B cell (primary cell): ENCODE data around the gene DPH3. TPM values are rescaled to one million over a fixed set of nuclear protein-coding genes. Genes with fewer than 3 reads are reported as not detected.

Source experiments
- ATAC-seq: fragments of 200-7000 bp; cut with Tn5 transposase; one replicate; pipeline ENCODE4 v1.10.0; 2021; ENCODE audit warnings: low read depth, mild to moderate bottlenecking, moderate number of reproducible peaks, moderate library complexity
- CTCF ChIA-PET: fragments of 350-600 bp; sonication (Branson Sonifier 250); formaldehyde crosslinking; loops from one replicate; lab custom pipeline; 2021; ENCODE audit warnings: antibody characterized with exemption, inconsistent platforms; lab: Charles Lee
- POLR2A ChIA-PET: fragments of 350-600 bp; sonication (Branson Sonifier 250); formaldehyde crosslinking; loops from one replicate; lab custom pipeline; 2021; ENCODE audit warnings: antibody characterized with exemption; lab: Charles Lee
- DNase-seq: peaks from one replicate; pipeline ENCODE4 v3.0.0; 2013
- H2AFZ ChIP-seq: 2 replicates; pipeline ENCODE4 v1.6.1; 2012; ENCODE audit warnings: mild to moderate bottlenecking, low read depth, low read length; ENCODE audit not compliant: insufficient read depth, poor library complexity, severe bottlenecking
- H3K27ac ChIP-seq, 2 donors: 1 replicate in 1 of 2; 2 replicates in 1 of 2; pipeline ENCODE4 v1.5.1; 2012 to 2013; ENCODE audit warnings: low read length in 2 of 2, mild to moderate bottlenecking in 2 of 2, moderate library complexity in 1 of 2
- H3K27me3 ChIP-seq, 4 experiments: fragments of 200-600 bp in 1 of 4; sonication (generic) in 1 of 4; replicated peaks in 1 of 4; 1 replicate in 2 of 4; 2 replicates in 2 of 4; pipeline versions ENCODE4 v1.6.1 to v1.7.0; 2013 to 2016; ENCODE audit warnings: low read length in 3 of 4, mild to moderate bottlenecking in 2 of 4, mixed read lengths in 1 of 4, moderate library complexity in 1 of 4; ENCODE audit not compliant: insufficient read depth in 4 of 4, control insufficient read depth in 3 of 4; ENCODE audit errors: control extremely low read depth in 1 of 4
- H3K36me3 ChIP-seq, 2 experiments: replicated peaks in 1 of 2; 1 replicate in 1 of 2; 2 replicates in 1 of 2; pipeline versions ENCODE4 v1.6.1 to v1.7.1; 2013; ENCODE audit warnings: low read length in 1 of 2; ENCODE audit not compliant: insufficient read depth in 2 of 2, control insufficient read depth in 1 of 2; ENCODE audit errors: control extremely low read depth in 1 of 2, extremely low read depth in 1 of 2
- H3K4me1 ChIP-seq, 2 donors: fragments of 200-600 bp in 1 of 2; sonication (generic) in 1 of 2; 1 replicate in 1 of 2; 2 replicates in 1 of 2; pipeline versions ENCODE4 v1.5.1 to v1.6.1; 2013 to 2017; ENCODE audit warnings: low read length in 2 of 2; ENCODE audit not compliant: control insufficient read depth in 2 of 2, insufficient read depth in 2 of 2
- H3K4me2 ChIP-seq: replicated peaks from 2 replicates; pipeline ENCODE3; 2012; ENCODE audit warnings: mild to moderate bottlenecking, low read depth, low read length; ENCODE audit not compliant: poor library complexity, severe bottlenecking
- H3K4me3 ChIP-seq, 5 experiments: fragments of 200-600 bp in 1 of 5; sonication (generic) in 1 of 5; 1 replicate in 3 of 5; 2 replicates in 2 of 5; pipeline versions ENCODE4 v1.5.1 to v1.7.0; 2011 to 2016; ENCODE audit warnings: low read length in 4 of 5, mild to moderate bottlenecking in 4 of 5, low read depth in 2 of 5, control low read depth in 1 of 5, moderate library complexity in 1 of 5; ENCODE audit not compliant: insufficient read depth in 1 of 5; ENCODE audit errors: control extremely low read depth in 1 of 5, extremely low read depth in 1 of 5
- H3K79me2 ChIP-seq: fragments of 200-600 bp; sonication (generic); one replicate; pipeline ENCODE4 v1.6.0; 2016; ENCODE audit warnings: low read length; ENCODE audit not compliant: control insufficient read depth, insufficient read depth
- H3K9ac ChIP-seq: fragments of 200-600 bp; sonication (generic); 2 replicates; pipeline ENCODE4 v1.6.1; 2017; ENCODE audit warnings: mild to moderate bottlenecking, low read length, moderate library complexity
- H3K9me3 ChIP-seq, 3 donors: one replicate each; pipeline versions ENCODE4 v1.6.1 to v1.7.1; 2013; ENCODE audit warnings: low read length in 2 of 3; ENCODE audit not compliant: control insufficient read depth in 2 of 3, insufficient read depth in 1 of 3; ENCODE audit errors: control extremely low read depth in 1 of 3
- H4K20me1 ChIP-seq: 2 replicates; pipeline ENCODE4 v1.6.0; 2012; ENCODE audit warnings: mild to moderate bottlenecking, low read length; ENCODE audit not compliant: insufficient read depth, control insufficient read depth, poor library complexity, severe bottlenecking
- H3K27ac Mint-ChIP-seq: one replicate; pipeline ENCODE4 v1.8.0; 2021; ENCODE audit warnings: mixed read lengths
- H3K27me3 Mint-ChIP-seq: one replicate; pipeline ENCODE4 v1.8.0; 2021; ENCODE audit warnings: mixed read lengths
- H3K4me1 Mint-ChIP-seq: one replicate; pipeline ENCODE4 v1.8.0; 2021; ENCODE audit warnings: mixed read lengths
- H3K4me3 Mint-ChIP-seq: one replicate; pipeline ENCODE4 v1.8.0; 2021; ENCODE audit warnings: mixed read lengths
- H3K9me3 Mint-ChIP-seq: one replicate; pipeline ENCODE4 v1.8.0; 2022; ENCODE audit warnings: mixed read lengths; ENCODE audit not compliant: insufficient read depth
- CTCF ChIP-seq: fragments of 200-600 bp; IDR thresholded peaks from one replicate; pipeline ENCODE4 v1.8.0; 2022; ENCODE audit warnings: antibody characterized with exemption, mild to moderate bottlenecking
- EZH2 ChIP-seq: IDR thresholded peaks from 2 replicates; pipeline ENCODE4 v1.6.1; 2012; ENCODE audit warnings: borderline replicate concordance, low read depth, mild to moderate bottlenecking, moderate library complexity, low read length; ENCODE audit not compliant: insufficient read depth, poor library complexity, severe bottlenecking
- WGBS: methylation state at CpG from one replicate; pipeline ENCODE4 v1.1.5; 2013; ENCODE audit warnings: missing lambda C conversion rate; ENCODE audit not compliant: insufficient coverage; 5-methylcytosine and 5-hydroxymethylcytosine counted together
- intact Hi-C: fragments of 100-400 bp; cut with micrococcal nuclease; formaldehyde crosslinking; loops from one replicate; pipeline ENCODE4 v1.10.0; 2022
- polyA plus RNA-seq: library from polyadenylated mRNA; depleted of rRNA; stranded (reverse); fragments of >200 nt; gene quantifications from 2 replicates; pipeline ENCODE4 v1.2.3, GENCODE V29; 2012
- total RNA-seq, 2 donors: library from RNA; stranded (reverse); fragments of 120-200 nt in 1 of 2; gene quantifications; 1 replicate in 1 of 2; 2 replicates in 1 of 2; pipeline versions ENCODE4 v1.2.3 to v1.2.4, GENCODE V29; 2013 to 2022

The DPH3 gene
- total and polyA plus RNA-seq, 2 donors (not counting 1 experiment from before 2014, with no cell fraction given), result 7.4 to 12.9 TPM

- Histone ChIP-seq H3K36me3 (peaks cover 0 to 4% of the 10 kb centered on the region in 2 experiments), H2AFZ (no peak overlapping the region), H4K20me1 (no peaks in the 10 kb centered on the region), H3K79me2 (no peaks in the 10 kb centered on the region), H3K9ac (no peak overlapping the region), H3K27me3 (no peaks in the 10 kb centered on the region), H3K4me1 (peaks cover 16 to 20% of the 10 kb centered on the region in 2 donors), H3K27ac (no peak overlapping the region), H3K4me3 (no peak overlapping the region), H3K4me2 (no peak overlapping the region), H3K9me3 (no peaks in the 10 kb centered on the region)
- H3K27me3 Mint-ChIP-seq, result no peaks in the 10 kb centered on the region
- ChIA-PET POLR2A (no interaction called here), CTCF (interaction anchor here (1.4 to 2.4 kb wide), 4 partner anchors 17 to 243 kb away, joined by 3 to 10 read pairs (median 4); no protein-coding TSS in a partner anchor)
- DNase-seq (no peak), ATAC-seq (no peak)
- WGBS, result 93% methylated on average over 2 of the region's 5 CpGs
- H3K4me1 Mint-ChIP-seq, result peaks cover 25% of the 10 kb centered on the region
- H3K27ac Mint-ChIP-seq, result no peak overlapping the region
- H3K4me3 Mint-ChIP-seq, result no peak overlapping the region
- intact Hi-C loops, result no loop called here
- TF ChIP-seq CTCF (no peak), EZH2 (no peak)
- H3K9me3 Mint-ChIP-seq, result no peaks in the 10 kb centered on the region
These were observed 43.2 kb upstream of the DPH3 start for GRCh38 chr3:16307832-16308531.

- Mint-ChIP-seq H3K4me1 (peaks cover 35% of the 10 kb centered on the region), H3K27ac (no peak overlapping the region), H3K9me3 (no peaks in the 10 kb centered on the region), H3K27me3 (no peaks in the 10 kb centered on the region), H3K4me3 (no peak overlapping the region)
- Histone ChIP-seq H3K4me1 (peaks cover 20 to 24% of the 10 kb centered on the region in 2 donors), H3K36me3 (peaks cover 3 to 4% of the 10 kb centered on the region in 2 experiments), H3K79me2 (no peaks in the 10 kb centered on the region), H3K4me3 (no peak overlapping the region), H3K9me3 (no peaks in the 10 kb centered on the region), H3K4me2 (no peak overlapping the region), H3K9ac (no peak overlapping the region), H4K20me1 (no peaks in the 10 kb centered on the region), H3K27me3 (no peaks in the 10 kb centered on the region), H3K27ac (peak overlapping the region in 1 of 2 donors; percentile 11), H2AFZ (no peak overlapping the region)
- CTCF ChIA-PET, result interaction anchor here (1.0 to 2.2 kb wide), 3 partner anchors 15 to 247 kb away, joined by 3 to 7 read pairs (median 4); no protein-coding TSS in a partner anchor
- 82% methylated on average over 7 of the region's 7 CpGs for WGBS
- TF ChIP-seq EZH2 (no peak), CTCF (no peak)
- POLR2A ChIA-PET, result no interaction called here
- intact Hi-C loops, result no loop called here
- no peak for ATAC-seq
- no peak for DNase-seq
These were observed 40.4 kb upstream of the DPH3 start for GRCh38 chr3:16305111-16305541.
